Neural crest cell (in vitro differentiated cells): Measurements from ENCODE around the gene C13orf46. TPM values are rescaled to one million over a fixed set of nuclear protein-coding genes. Genes with fewer than 3 reads are reported as not detected.

Experiments
- DNase-seq: peaks from one replicate; pipeline ENCODE4 v3.0.0; 2021; ENCODE audit warnings: low read depth, mixed read lengths, low spot score
- H3K27ac Mint-ChIP-seq: one replicate; pipeline ENCODE4 v1.8.0; 2021; ENCODE audit warnings: mild to moderate bottlenecking, mixed read lengths; ENCODE audit not compliant: unreplicated experiment
- H3K27me3 Mint-ChIP-seq: 2 replicates; pipeline ENCODE4 v1.8.0; 2021; ENCODE audit warnings: low read depth, mild to moderate bottlenecking, mixed read lengths
- H3K36me3 Mint-ChIP-seq: 2 replicates; pipeline ENCODE4 v1.8.0; 2021; ENCODE audit warnings: low read depth, mild to moderate bottlenecking, mixed read lengths
- H3K4me1 Mint-ChIP-seq: 2 replicates; pipeline ENCODE4 v1.8.0; 2021; ENCODE audit warnings: mixed read lengths
- H3K4me3 Mint-ChIP-seq: one replicate; pipeline ENCODE4 v1.8.0; 2021; ENCODE audit warnings: mild to moderate bottlenecking, mixed read lengths
- H3K9me3 Mint-ChIP-seq: 2 replicates; pipeline ENCODE4 v1.8.0; 2021; ENCODE audit warnings: mixed read lengths
- CTCF ChIP-seq: fragments of 200-600 bp; sonication (generic); conservative IDR thresholded peaks from 2 replicates; pipeline ENCODE4 v1.5.0; 2021; ENCODE audit warnings: antibody characterized with exemption, mild to moderate bottlenecking
- total RNA-seq: library from RNA; stranded (reverse); gene quantifications from 2 replicates; pipeline ENCODE4 v1.2.1, GENCODE V29; 2021

C13orf46 gene
- total RNA-seq, 1 donor from 2014 or later = 1.9 TPM

- Mint-ChIP-seq H3K27ac (no peak overlapping the region), H3K36me3 (peaks cover 17% of the 10 kb centered on the region), H3K27me3 (no peaks in the 10 kb centered on the region), H3K4me3 (no peak overlapping the region), H3K4me1 (no peaks in the 10 kb centered on the region), H3K9me3 (no peaks in the 10 kb centered on the region)
- no peak for DNase-seq
- no peak for TF ChIP-seq CTCF
Observed at GRCh38 chr13:113982296-113982661, 8.4 kb upstream of the C13orf46 start.

GRCh38 chr13:113981611-113982295 lies 7.9 kb upstream of the C13orf46 start:
- Mint-ChIP-seq H3K4me3 (no peak overlapping the region), H3K4me1 (no peaks in the 10 kb centered on the region), H3K9me3 (no peaks in the 10 kb centered on the region), H3K36me3 (peaks cover 17% of the 10 kb centered on the region), H3K27me3 (no peaks in the 10 kb centered on the region), H3K27ac (peak overlapping the region; percentile 43)
- DNase-seq = no peak
- no peak for TF ChIP-seq CTCF

DNA sequence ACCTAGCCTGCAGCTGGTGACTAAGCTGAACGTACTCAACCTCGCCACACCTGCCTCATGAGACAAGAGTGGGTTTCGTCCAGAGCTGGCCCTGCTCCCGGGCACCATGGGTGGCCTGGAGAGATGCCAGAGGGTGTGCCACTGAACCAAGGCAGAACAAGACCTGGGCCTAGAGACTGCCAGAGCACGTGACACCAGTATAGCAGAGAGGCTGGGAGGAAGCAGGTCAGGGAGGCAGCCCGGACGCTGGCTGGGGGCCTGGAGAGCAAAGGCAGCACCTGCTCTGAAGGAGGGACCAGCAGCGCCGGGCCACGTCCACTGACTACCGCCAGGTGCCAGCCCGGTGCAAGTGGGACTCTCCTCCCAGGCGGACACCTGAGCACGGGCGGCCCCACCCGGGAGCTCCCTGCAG lies 7.3 kb upstream of the C13orf46 start:
- no peaks in the 10 kb centered on the region for H3K4me1 Mint-ChIP-seq
- peak overlapping the region; percentile 57 for H3K27ac Mint-ChIP-seq
- peaks cover 17% of the 10 kb centered on the region for H3K36me3 Mint-ChIP-seq
- H3K27me3 Mint-ChIP-seq = no peaks in the 10 kb centered on the region
- H3K4me3 Mint-ChIP-seq = no peak overlapping the region
- no peaks in the 10 kb centered on the region for H3K9me3 Mint-ChIP-seq
- no peak for TF ChIP-seq CTCF
- DNase-seq = no peak

DNA sequence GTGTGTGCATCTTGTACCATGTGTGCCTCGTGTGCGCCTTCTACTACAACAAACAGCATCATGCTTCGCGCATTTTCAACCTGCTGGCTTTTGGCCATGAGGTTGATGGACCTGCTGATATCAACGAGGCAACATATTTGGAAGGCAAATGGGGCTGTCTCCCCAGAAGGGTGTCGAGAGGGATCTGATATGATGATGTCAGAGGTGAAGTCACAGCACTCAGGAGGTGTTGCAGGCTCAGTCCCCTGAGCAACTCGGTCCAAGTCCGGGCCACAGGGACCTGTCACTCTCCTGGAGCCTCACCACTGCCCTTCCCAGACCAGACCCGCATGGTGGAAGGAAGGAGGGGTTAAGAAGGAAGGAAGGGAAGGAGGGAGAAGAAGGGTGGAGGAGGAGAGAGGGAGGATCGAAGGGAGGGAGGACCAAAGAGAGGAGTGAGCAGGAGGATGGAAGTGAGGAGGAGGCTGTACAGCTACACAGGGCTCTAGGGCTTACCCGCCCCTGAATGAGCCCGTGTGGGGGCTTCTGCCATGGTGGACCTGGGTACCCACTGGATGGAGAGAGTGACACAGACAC lies 6.7 kb upstream of the C13orf46 start:
- no peaks in the 10 kb centered on the region for H3K9me3 Mint-ChIP-seq

DNA sequence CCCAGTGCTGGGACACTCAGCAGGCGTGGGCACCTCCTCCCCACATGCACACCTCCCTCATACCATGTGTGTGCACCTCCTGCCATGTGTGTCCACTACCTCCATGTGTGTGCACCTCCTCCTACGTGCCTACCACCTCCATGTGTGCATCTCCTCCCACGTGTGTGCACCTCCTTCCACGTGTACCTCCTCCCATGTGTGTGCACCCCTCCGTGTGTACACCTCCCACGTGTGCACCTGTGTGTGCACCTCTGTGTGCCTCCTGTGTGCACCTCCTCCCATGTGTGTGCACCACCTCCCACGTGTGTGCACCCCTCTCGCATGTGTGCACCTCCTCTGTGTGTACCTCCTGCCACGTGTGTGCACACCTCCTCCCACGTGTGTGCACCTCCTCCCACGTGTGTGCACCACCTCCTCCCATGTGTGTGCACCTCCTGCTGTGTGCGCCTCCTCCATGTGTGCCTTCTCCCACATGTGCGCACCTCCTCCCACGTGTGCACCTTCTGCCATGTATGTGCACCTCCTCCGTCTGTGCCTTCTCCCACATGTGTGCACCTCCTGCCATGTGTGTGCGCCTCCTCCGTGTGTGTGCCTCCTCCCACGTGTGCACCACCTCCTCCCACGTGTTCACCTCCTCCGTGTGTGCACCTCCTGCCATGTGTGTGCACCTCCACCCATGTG lies 6.1 kb upstream of the C13orf46 start:
- no peak overlapping the region for H3K4me3 Mint-ChIP-seq
- peaks cover 21% of the 10 kb centered on the region for H3K36me3 Mint-ChIP-seq
- no peaks in the 10 kb centered on the region for H3K27me3 Mint-ChIP-seq
- no peak overlapping the region for H3K27ac Mint-ChIP-seq
- H3K4me1 Mint-ChIP-seq = no peaks in the 10 kb centered on the region
- H3K9me3 Mint-ChIP-seq = no peaks in the 10 kb centered on the region
- DNase-seq = no peak
- no peak for TF ChIP-seq CTCF

More for the DNA sequence above, 6.7 kb upstream of the C13orf46 start:
- peaks cover 20% of the 10 kb centered on the region for H3K36me3 Mint-ChIP-seq
- H3K27ac Mint-ChIP-seq = no peak overlapping the region
- DNase-seq = no peak
- H3K27me3 Mint-ChIP-seq = no peaks in the 10 kb centered on the region
- no peak overlapping the region for H3K4me3 Mint-ChIP-seq
- TF ChIP-seq CTCF = no peak
- H3K4me1 Mint-ChIP-seq = no peaks in the 10 kb centered on the region
